Lower lobe of right lung (tissue), 2 donors: ENCODE data around the gene MRGPRX4. TPM values are rescaled to one million over a fixed set of nuclear protein-coding genes. Genes with fewer than 3 reads are reported as not detected.
"Not testable (repeated sequence)": the region's sequence is repeated elsewhere in the genome, so short reads cannot be mapped to it uniquely, and the experiment has no call there.

Experiments
- ATAC-seq, 2 donors: fragments of 200-7000 bp; cut with Tn5 transposase; one replicate each; pipeline ENCODE4 v1.9.1; 2020 to 2022; ENCODE audit warnings: mild to moderate bottlenecking in 2 of 2, moderate library complexity in 2 of 2
- DNase-seq: peaks from one replicate; pipeline ENCODE4 v3.0.0-alpha.2; 2020
- H3K27ac ChIP-seq: fragments of 200-600 bp; one replicate; pipeline ENCODE4 v1.8.0; 2022
- H3K27me3 ChIP-seq: fragments of 200-600 bp; one replicate; pipeline ENCODE4 v1.8.0; 2022; ENCODE audit warnings: low read depth
- H3K36me3 ChIP-seq: fragments of 200-600 bp; one replicate; pipeline ENCODE4 v1.8.0; 2022; ENCODE audit warnings: mild to moderate bottlenecking
- H3K4me1 ChIP-seq: fragments of 200-600 bp; one replicate; pipeline ENCODE4 v1.8.0; 2022
- H3K4me3 ChIP-seq: fragments of 200-600 bp; one replicate; pipeline ENCODE4 v1.8.0; 2022; ENCODE audit warnings: mild to moderate bottlenecking
- H3K9me3 ChIP-seq: fragments of 200-600 bp; one replicate; pipeline ENCODE4 v1.8.0; 2022
- CTCF ChIP-seq: fragments of 200-600 bp; IDR thresholded peaks from one replicate; pipeline ENCODE4 v1.8.0; 2022; ENCODE audit warnings: antibody characterized with exemption, mild to moderate bottlenecking
- intact Hi-C: fragments of 100-400 bp; cut with DNase I; formaldehyde crosslinking; loops from one replicate; pipeline ENCODE4 v1.11.0; 2022
- total RNA-seq: library from RNA; stranded (reverse); fragmentation: NEBNext Ultra II Directional; extraction: Animal tissue kit (Norgen Biotek cat#: 25700); gene quantifications from one replicate; pipeline ENCODE4 v1.2.1, GENCODE V29; 2021
- donor health status: DM: no; HTN: yes; CAD: no; lungs with severe emphysema.

MRGPRX4 gene
- total RNA-seq, 1 donor from 2014 or later, result not detected

- ATAC-seq, result peak in 1 of 2 donors; percentile 49
- intact Hi-C loops, result no loop called here
- TF ChIP-seq CTCF, result peak; percentile 18
- Histone ChIP-seq H3K4me3 (no peak overlapping the region), H3K27me3 (peaks cover 5% of the 10 kb centered on the region), H3K36me3 (no peaks in the 10 kb centered on the region), H3K27ac (no peak overlapping the region), H3K9me3 (no peaks in the 10 kb centered on the region), H3K4me1 (no peaks in the 10 kb centered on the region)
- no peak for DNase-seq
Observed at GRCh38 chr11:18171377-18172000, 1.1 kb upstream of the MRGPRX4 start.

GRCh38 chr11:18173225-18173866 lies 709 bp downstream of the MRGPRX4 start:
- no peaks in the 10 kb centered on the region for H3K4me1 ChIP-seq
- intact Hi-C loops, result no loop called here
- H3K27me3 ChIP-seq, result peaks cover 5% of the 10 kb centered on the region
- ATAC-seq (no peak), DNase-seq (no peak)
- no peak overlapping the region for H3K27ac ChIP-seq
- no peak for TF ChIP-seq CTCF
- H3K4me3 ChIP-seq, result no peak overlapping the region
- no peaks in the 10 kb centered on the region for H3K36me3 ChIP-seq
- no peaks in the 10 kb centered on the region for H3K9me3 ChIP-seq

GRCh38 chr11:18188796-18189195 lies 16.2 kb downstream of the MRGPRX4 start:
- TF ChIP-seq CTCF, result no peak
- ATAC-seq (no peak), DNase-seq (no peak)
- H3K4me3 ChIP-seq, result no peak overlapping the region
- intact Hi-C loops, result no loop called here
- no peaks in the 10 kb centered on the region for H3K36me3 ChIP-seq
- H3K4me1 ChIP-seq, result no peaks in the 10 kb centered on the region
- no peaks in the 10 kb centered on the region for H3K9me3 ChIP-seq
- H3K27me3 ChIP-seq, result no peaks in the 10 kb centered on the region
- H3K27ac ChIP-seq, result no peak overlapping the region

- DNase-seq, H3K4me3 ChIP-seq, H3K36me3 ChIP-seq, H3K27ac ChIP-seq, H3K27me3 ChIP-seq, ATAC-seq, H3K4me1 ChIP-seq, intact Hi-C loops, H3K9me3 ChIP-seq: not testable (repeated sequence)
Observed at GRCh38 chr11:18189476-18190245, 17.0 kb downstream of the MRGPRX4 start.

- ATAC-seq (no peak), DNase-seq (no peak)
- H3K9me3 ChIP-seq, result no peaks in the 10 kb centered on the region
- TF ChIP-seq CTCF, result no peak
- H3K27ac ChIP-seq, result no peak overlapping the region
- H3K27me3 ChIP-seq, result no peaks in the 10 kb centered on the region
- H3K4me1 ChIP-seq, result no peaks in the 10 kb centered on the region
- intact Hi-C loops, result no loop called here
- no peaks in the 10 kb centered on the region for H3K36me3 ChIP-seq
- no peak overlapping the region for H3K4me3 ChIP-seq
Observed at GRCh38 chr11:18191376-18191775, 18.7 kb downstream of the MRGPRX4 start.

- intact Hi-C loops, result no loop called here
- DNase-seq, result no peak
Observed at GRCh38 chr11:18193010-18193409, 20.4 kb downstream of the MRGPRX4 start.

More at GRCh38 chr11:18193010-18193409, 20.4 kb downstream of the MRGPRX4 start:
- Histone ChIP-seq H3K36me3 (no peaks in the 10 kb centered on the region), H3K27ac (no peak overlapping the region), H3K4me3 (no peak overlapping the region), H3K27me3 (no peaks in the 10 kb centered on the region), H3K4me1 (no peaks in the 10 kb centered on the region), H3K9me3 (no peaks in the 10 kb centered on the region)
- TF ChIP-seq CTCF, result no peak
- no peak for ATAC-seq
